WTC11 (cell line): ENCODE data around the gene FMC1. TPM values are rescaled to one million over a fixed set of nuclear protein-coding genes. Genes with fewer than 3 reads are reported as not detected.

ENCODE experiments used
- ATAC-seq: fragments of 200-7000 bp; cut with Tn5 transposase; 2 replicates; pipeline ENCODE4 v1.10.0; 2021; ENCODE audit warnings: mild to moderate bottlenecking, moderate library complexity
- CTCF ChIA-PET: fragments of 300-600 bp; sonication (Branson Sonifier 250); formaldehyde crosslinking; loops from one replicate; lab custom pipeline; 2021; ENCODE audit warnings: antibody characterized with exemption; lab: Charles Lee
- POLR2A ChIA-PET: fragments of 350-600 bp; sonication (Branson Sonifier 250); formaldehyde crosslinking; loops from one replicate; lab custom pipeline; 2021; ENCODE audit warnings: antibody characterized with exemption; lab: Charles Lee
- DNase-seq: peaks from one replicate; pipeline ENCODE4 v3.0.0; 2021; ENCODE audit warnings: low spot score
- H3K27ac Mint-ChIP-seq: 2 replicates; pipeline ENCODE4 v1.8.0; 2021; ENCODE audit warnings: mixed read lengths
- H3K27me3 Mint-ChIP-seq: 2 replicates; pipeline ENCODE4 v1.8.0; 2021; ENCODE audit warnings: low read depth, mild to moderate bottlenecking, moderate library complexity, mixed read lengths
- H3K36me3 Mint-ChIP-seq: 2 replicates; pipeline ENCODE4 v1.8.0; 2021; ENCODE audit warnings: mixed read lengths
- H3K4me1 Mint-ChIP-seq: 2 replicates; pipeline ENCODE4 v1.8.0; 2022; ENCODE audit warnings: mixed read lengths
- H3K4me3 Mint-ChIP-seq: 2 replicates; pipeline ENCODE4 v1.8.0; 2021; ENCODE audit warnings: mild to moderate bottlenecking, moderate library complexity, mixed read lengths
- H3K9me3 Mint-ChIP-seq: 2 replicates; pipeline ENCODE4 v1.8.0; 2021; ENCODE audit warnings: mixed read lengths
- ESRRA ChIP-seq: sonication (generic); formaldehyde crosslinking; IDR thresholded peaks from 2 replicates; pipeline ENCODE4 v1.8.1; 2022; ENCODE audit warnings: mild to moderate bottlenecking, missing genetic modification reagents, borderline replicate concordance
- ETV6 ChIP-seq: sonication (generic); formaldehyde crosslinking; IDR thresholded peaks from 2 replicates; pipeline ENCODE4 v1.8.1; 2022; ENCODE audit warnings: mild to moderate bottlenecking, missing genetic modification reagents
- FOXP1 ChIP-seq: sonication (generic); formaldehyde crosslinking; IDR thresholded peaks from 2 replicates; pipeline ENCODE4 v1.8.0; 2022; ENCODE audit warnings: missing genetic modification reagents, mild to moderate bottlenecking, moderate library complexity, borderline replicate concordance
- NR1H2 ChIP-seq: sonication (generic); formaldehyde crosslinking; IDR thresholded peaks from 2 replicates; pipeline ENCODE4 v1.9.0; 2021; ENCODE audit warnings: mild to moderate bottlenecking, moderate library complexity, missing genetic modification reagents
- NR3C1 ChIP-seq: sonication (generic); formaldehyde crosslinking; conservative IDR thresholded peaks from 2 replicates; pipeline ENCODE4 v1.8.1; 2023; ENCODE audit warnings: low read depth, mild to moderate bottlenecking, missing genetic modification reagents
- OVOL2 ChIP-seq: fragments of 250-450 bp; sonication (Bioruptor Pico); IDR thresholded peaks from 2 replicates; pipeline ENCODE4 v1.9.0; 2021; ENCODE audit warnings: mild to moderate bottlenecking, borderline replicate concordance
- SMAD4 ChIP-seq: sonication (generic); formaldehyde crosslinking; IDR thresholded peaks from 2 replicates; pipeline ENCODE4 v1.8.0; 2022; ENCODE audit warnings: mild to moderate bottlenecking, missing genetic modification reagents
- ZBTB21 ChIP-seq: sonication (generic); formaldehyde crosslinking; IDR thresholded peaks from 2 replicates; pipeline ENCODE4 v1.8.1; 2023; ENCODE audit warnings: mild to moderate bottlenecking, missing genetic modification reagents, borderline replicate concordance
- ZNF121 ChIP-seq: sonication (generic); formaldehyde crosslinking; IDR thresholded peaks from 2 replicates; pipeline ENCODE4 v1.8.0; 2023; ENCODE audit warnings: missing genetic modification reagents
- ZNF138 ChIP-seq: sonication (generic); formaldehyde crosslinking; conservative IDR thresholded peaks from 2 replicates; pipeline ENCODE4 v1.8.1; 2022; ENCODE audit warnings: mild to moderate bottlenecking, moderate library complexity, missing genetic modification reagents
- ZNF263 ChIP-seq: sonication (generic); formaldehyde crosslinking; IDR thresholded peaks from 2 replicates; pipeline ENCODE4 v1.8.1; 2022; ENCODE audit warnings: low read depth, mild to moderate bottlenecking, moderate library complexity, missing genetic modification reagents
- ZNF671 ChIP-seq: fragments of 250-450 bp; sonication (Bioruptor Pico); IDR thresholded peaks from 2 replicates; pipeline ENCODE4 v1.8.0; 2021; ENCODE audit warnings: mild to moderate bottlenecking
- total RNA-seq: library from RNA; stranded (reverse); gene quantifications from 3 replicates; pipeline ENCODE4 v1.2.3, GENCODE V29; 2021
- TF ChIP-seq, protein P1 (sequence below): sonication (generic); formaldehyde crosslinking; IDR thresholded peaks from 2 replicates; pipeline ENCODE4 v1.8.0; 2023; ENCODE audit warnings: missing genetic modification reagents
- TF ChIP-seq, protein P2 (sequence below): fragments of 250-450 bp; sonication (Bioruptor Pico); IDR thresholded peaks from 2 replicates; pipeline ENCODE4 v1.9.0; 2021; ENCODE audit warnings: mild to moderate bottlenecking
- TF ChIP-seq, protein P3 (sequence below): fragments of 250-450 bp; sonication (Bioruptor Pico); IDR thresholded peaks from 2 replicates; pipeline ENCODE4 v1.9.0; 2021; ENCODE audit warnings: moderate library complexity, mild to moderate bottlenecking, inconsistent platforms, borderline replicate concordance
- TF ChIP-seq, protein P4 (sequence below): sonication (generic); formaldehyde crosslinking; IDR thresholded peaks from 2 replicates; pipeline ENCODE4 v1.8.1; 2023; ENCODE audit warnings: mild to moderate bottlenecking, missing genetic modification reagents, borderline replicate concordance
- TF ChIP-seq, protein P5 (sequence below): sonication (generic); formaldehyde crosslinking; IDR thresholded peaks from 2 replicates; pipeline ENCODE4 v1.8.1; 2023; ENCODE audit warnings: mild to moderate bottlenecking, missing genetic modification reagents, moderate library complexity
- TF ChIP-seq, protein P6 (sequence below): fragments of 250-450 bp; sonication (Bioruptor Pico); IDR thresholded peaks from 2 replicates; pipeline ENCODE4 v1.9.0; 2021; ENCODE audit warnings: mild to moderate bottlenecking
- TF ChIP-seq, protein P7 (sequence below): sonication (generic); formaldehyde crosslinking; IDR thresholded peaks from 2 replicates; pipeline ENCODE4 v1.8.1; 2022; ENCODE audit warnings: low read depth, mild to moderate bottlenecking, moderate library complexity, missing genetic modification reagents, borderline replicate concordance
- TF ChIP-seq, protein P8 (sequence below): sonication (generic); formaldehyde crosslinking; IDR thresholded peaks from 2 replicates; pipeline ENCODE4 v1.8.1; 2022; ENCODE audit warnings: missing genetic modification reagents, borderline replicate concordance

Gene FMC1
- total RNA-seq, 1 experiment from 2014 or later, result 16.3 TPM

DNA sequence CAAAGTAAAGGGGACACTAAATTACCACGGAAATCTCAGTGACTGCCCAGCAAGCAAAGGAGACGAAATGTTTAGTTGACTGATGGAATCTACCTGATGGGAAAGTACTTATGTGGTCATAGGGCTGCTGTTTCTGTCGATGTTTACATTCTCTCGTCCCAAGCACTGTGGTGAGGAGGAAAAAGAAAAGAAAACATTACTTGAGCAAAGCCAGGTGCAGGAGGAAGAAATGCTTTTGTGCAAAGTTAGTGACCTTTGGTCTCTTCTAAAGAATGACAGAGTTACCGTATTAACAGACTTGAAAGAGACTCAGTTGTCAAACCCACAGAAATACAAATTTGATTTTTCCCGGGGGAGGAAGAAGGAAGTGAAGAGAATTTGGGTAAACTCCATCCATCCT is 43.3 kb upstream of the FMC1 start:
- Mint-ChIP-seq H3K9me3 (no peaks in the 10 kb centered on the region), H3K4me3 (no peak overlapping the region), H3K36me3 (peaks cover 33% of the 10 kb centered on the region), H3K27ac (no peak overlapping the region), H3K27me3 (no peaks in the 10 kb centered on the region), H3K4me1 (no peaks in the 10 kb centered on the region)
- POLR2A ChIA-PET, result no interaction called here
- DNase-seq (no peak), ATAC-seq (no peak)
- TF ChIP-seq FOXP1 (CRISPR knock-in tag), result no peak
- TF ChIP-seq, protein P1, sequence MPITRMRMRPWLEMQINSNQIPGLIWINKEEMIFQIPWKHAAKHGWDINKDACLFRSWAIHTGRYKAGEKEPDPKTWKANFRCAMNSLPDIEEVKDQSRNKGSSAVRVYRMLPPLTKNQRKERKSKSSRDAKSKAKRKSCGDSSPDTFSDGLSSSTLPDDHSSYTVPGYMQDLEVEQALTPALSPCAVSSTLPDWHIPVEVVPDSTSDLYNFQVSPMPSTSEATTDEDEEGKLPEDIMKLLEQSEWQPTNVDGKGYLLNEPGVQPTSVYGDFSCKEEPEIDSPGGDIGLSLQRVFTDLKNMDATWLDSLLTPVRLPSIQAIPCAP (CRISPR knock-in tag), result no peak
- TF ChIP-seq, protein P2, sequence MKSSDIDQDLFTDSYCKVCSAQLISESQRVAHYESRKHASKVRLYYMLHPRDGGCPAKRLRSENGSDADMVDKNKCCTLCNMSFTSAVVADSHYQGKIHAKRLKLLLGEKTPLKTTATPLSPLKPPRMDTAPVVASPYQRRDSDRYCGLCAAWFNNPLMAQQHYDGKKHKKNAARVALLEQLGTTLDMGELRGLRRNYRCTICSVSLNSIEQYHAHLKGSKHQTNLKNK (CRISPR knock-in tag), result no peak
- CTCF ChIA-PET, result no interaction called here

DNA sequence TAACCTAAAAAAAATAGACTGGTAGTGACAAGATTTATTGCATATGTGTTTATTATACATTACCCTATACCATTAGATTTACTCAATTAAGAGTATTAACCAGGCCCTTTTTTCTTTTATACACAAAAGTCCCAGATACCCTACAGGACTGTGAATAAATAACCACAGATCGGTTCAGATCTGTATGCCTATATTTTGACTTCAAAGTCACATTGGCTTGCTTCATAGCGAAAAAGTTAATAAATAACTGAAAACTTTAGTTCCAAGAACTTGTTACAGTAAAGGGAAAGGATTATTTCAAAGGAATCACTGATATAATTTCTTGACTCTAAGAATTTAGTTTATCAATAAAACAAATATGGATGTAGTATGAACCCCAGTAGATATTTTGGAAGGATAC is 41.8 kb upstream of the FMC1 start:
- POLR2A ChIA-PET, result no interaction called here
- TF ChIP-seq, protein P3, sequence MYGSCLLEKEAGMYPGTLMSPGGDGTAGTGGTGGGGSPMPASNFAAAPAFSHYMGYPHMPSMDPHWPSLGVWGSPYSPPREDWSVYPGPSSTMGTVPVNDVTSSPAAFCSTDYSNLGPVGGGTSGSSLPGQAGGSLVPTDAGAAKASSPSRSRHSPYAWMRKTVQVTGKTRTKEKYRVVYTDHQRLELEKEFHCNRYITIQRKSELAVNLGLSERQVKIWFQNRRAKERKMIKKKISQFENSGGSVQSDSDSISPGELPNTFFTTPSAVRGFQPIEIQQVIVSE (CRISPR knock-in tag), result no peak
- TF ChIP-seq, protein P4, sequence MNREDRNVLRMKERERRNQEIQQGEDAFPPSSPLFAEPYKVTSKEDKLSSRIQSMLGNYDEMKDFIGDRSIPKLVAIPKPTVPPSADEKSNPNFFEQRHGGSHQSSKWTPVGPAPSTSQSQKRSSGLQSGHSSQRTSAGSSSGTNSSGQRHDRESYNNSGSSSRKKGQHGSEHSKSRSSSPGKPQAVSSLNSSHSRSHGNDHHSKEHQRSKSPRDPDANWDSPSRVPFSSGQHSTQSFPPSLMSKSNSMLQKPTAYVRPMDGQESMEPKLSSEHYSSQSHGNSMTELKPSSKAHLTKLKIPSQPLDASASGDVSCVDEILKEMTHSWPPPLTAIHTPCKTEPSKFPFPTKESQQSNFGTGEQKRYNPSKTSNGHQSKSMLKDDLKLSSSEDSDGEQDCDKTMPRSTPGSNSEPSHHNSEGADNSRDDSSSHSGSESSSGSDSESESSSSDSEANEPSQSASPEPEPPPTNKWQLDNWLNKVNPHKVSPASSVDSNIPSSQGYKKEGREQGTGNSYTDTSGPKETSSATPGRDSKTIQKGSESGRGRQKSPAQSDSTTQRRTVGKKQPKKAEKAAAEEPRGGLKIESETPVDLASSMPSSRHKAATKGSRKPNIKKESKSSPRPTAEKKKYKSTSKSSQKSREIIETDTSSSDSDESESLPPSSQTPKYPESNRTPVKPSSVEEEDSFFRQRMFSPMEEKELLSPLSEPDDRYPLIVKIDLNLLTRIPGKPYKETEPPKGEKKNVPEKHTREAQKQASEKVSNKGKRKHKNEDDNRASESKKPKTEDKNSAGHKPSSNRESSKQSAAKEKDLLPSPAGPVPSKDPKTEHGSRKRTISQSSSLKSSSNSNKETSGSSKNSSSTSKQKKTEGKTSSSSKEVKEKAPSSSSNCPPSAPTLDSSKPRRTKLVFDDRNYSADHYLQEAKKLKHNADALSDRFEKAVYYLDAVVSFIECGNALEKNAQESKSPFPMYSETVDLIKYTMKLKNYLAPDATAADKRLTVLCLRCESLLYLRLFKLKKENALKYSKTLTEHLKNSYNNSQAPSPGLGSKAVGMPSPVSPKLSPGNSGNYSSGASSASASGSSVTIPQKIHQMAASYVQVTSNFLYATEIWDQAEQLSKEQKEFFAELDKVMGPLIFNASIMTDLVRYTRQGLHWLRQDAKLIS (CRISPR knock-in tag), result no peak
- TF ChIP-seq NR3C1 (CRISPR knock-in tag), result no peak
- no peak for TF ChIP-seq ESRRA (CRISPR knock-in tag)
- TF ChIP-seq, protein P5, sequence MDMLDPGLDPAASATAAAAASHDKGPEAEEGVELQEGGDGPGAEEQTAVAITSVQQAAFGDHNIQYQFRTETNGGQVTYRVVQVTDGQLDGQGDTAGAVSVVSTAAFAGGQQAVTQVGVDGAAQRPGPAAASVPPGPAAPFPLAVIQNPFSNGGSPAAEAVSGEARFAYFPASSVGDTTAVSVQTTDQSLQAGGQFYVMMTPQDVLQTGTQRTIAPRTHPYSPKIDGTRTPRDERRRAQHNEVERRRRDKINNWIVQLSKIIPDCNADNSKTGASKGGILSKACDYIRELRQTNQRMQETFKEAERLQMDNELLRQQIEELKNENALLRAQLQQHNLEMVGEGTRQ, result no peak
- no peak for TF ChIP-seq ETV6
- TF ChIP-seq, protein P6, sequence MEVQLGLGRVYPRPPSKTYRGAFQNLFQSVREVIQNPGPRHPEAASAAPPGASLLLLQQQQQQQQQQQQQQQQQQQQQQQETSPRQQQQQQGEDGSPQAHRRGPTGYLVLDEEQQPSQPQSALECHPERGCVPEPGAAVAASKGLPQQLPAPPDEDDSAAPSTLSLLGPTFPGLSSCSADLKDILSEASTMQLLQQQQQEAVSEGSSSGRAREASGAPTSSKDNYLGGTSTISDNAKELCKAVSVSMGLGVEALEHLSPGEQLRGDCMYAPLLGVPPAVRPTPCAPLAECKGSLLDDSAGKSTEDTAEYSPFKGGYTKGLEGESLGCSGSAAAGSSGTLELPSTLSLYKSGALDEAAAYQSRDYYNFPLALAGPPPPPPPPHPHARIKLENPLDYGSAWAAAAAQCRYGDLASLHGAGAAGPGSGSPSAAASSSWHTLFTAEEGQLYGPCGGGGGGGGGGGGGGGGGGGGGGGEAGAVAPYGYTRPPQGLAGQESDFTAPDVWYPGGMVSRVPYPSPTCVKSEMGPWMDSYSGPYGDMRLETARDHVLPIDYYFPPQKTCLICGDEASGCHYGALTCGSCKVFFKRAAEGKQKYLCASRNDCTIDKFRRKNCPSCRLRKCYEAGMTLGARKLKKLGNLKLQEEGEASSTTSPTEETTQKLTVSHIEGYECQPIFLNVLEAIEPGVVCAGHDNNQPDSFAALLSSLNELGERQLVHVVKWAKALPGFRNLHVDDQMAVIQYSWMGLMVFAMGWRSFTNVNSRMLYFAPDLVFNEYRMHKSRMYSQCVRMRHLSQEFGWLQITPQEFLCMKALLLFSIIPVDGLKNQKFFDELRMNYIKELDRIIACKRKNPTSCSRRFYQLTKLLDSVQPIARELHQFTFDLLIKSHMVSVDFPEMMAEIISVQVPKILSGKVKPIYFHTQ (CRISPR knock-in tag), result no peak
- TF ChIP-seq ZNF263, result no peak
- TF ChIP-seq, protein P1 (CRISPR knock-in tag), result no peak
- TF ChIP-seq, protein P7, sequence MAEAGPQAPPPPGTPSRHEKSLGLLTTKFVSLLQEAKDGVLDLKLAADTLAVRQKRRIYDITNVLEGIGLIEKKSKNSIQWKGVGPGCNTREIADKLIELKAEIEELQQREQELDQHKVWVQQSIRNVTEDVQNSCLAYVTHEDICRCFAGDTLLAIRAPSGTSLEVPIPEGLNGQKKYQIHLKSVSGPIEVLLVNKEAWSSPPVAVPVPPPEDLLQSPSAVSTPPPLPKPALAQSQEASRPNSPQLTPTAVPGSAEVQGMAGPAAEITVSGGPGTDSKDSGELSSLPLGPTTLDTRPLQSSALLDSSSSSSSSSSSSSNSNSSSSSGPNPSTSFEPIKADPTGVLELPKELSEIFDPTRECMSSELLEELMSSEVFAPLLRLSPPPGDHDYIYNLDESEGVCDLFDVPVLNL, result no peak
- TF ChIP-seq, protein P8, sequence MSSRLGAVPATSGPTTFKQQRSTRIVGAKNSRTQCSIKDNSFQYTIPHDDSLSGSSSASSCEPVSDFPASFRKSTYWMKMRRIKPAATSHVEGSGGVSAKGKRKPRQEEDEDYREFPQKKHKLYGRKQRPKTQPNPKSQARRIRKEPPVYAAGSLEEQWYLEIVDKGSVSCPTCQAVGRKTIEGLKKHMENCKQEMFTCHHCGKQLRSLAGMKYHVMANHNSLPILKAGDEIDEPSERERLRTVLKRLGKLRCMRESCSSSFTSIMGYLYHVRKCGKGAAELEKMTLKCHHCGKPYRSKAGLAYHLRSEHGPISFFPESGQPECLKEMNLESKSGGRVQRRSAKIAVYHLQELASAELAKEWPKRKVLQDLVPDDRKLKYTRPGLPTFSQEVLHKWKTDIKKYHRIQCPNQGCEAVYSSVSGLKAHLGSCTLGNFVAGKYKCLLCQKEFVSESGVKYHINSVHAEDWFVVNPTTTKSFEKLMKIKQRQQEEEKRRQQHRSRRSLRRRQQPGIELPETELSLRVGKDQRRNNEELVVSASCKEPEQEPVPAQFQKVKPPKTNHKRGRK (CRISPR knock-in tag), result no peak
- TF ChIP-seq SMAD4, result no peak
- TF ChIP-seq FOXP1 (CRISPR knock-in tag), result no peak
- TF ChIP-seq ZNF671 (CRISPR knock-in tag), result no peak
- TF ChIP-seq ZNF138 (CRISPR knock-in tag), result no peak
- no peak for TF ChIP-seq ZBTB21 (CRISPR knock-in tag)
- TF ChIP-seq NR1H2, result no peak
- TF ChIP-seq OVOL2, result no peak
- no peak for TF ChIP-seq ZNF121

More for the DNA sequence above, 41.8 kb upstream of the FMC1 start:
- Mint-ChIP-seq H3K4me1 (peaks cover 8% of the 10 kb centered on the region), H3K9me3 (no peaks in the 10 kb centered on the region), H3K36me3 (peaks cover 27% of the 10 kb centered on the region), H3K27ac (no peak overlapping the region), H3K27me3 (no peaks in the 10 kb centered on the region), H3K4me3 (no peak overlapping the region)
- DNase-seq, result no peak
- CTCF ChIA-PET, result no interaction called here
- ATAC-seq, result no peak
